Measurements from ENCODE around the gene ACAN. TPM values are rescaled to one million over a fixed set of nuclear protein-coding genes. Genes with fewer than 3 reads are reported as not detected.

The ACAN gene
- 0.29 and 1.5 TPM in 2 replicates for total RNA-seq (2014; rRNA removed; shearing (Covaris generic))

GRCh38 chr15:88803241-88803919, at the start of gene ACAN:
Gene ACAN (plus strand): TSS chr15:88803436. CDS start chr15:88836207, 32,771 bp downstream.

DNA sequence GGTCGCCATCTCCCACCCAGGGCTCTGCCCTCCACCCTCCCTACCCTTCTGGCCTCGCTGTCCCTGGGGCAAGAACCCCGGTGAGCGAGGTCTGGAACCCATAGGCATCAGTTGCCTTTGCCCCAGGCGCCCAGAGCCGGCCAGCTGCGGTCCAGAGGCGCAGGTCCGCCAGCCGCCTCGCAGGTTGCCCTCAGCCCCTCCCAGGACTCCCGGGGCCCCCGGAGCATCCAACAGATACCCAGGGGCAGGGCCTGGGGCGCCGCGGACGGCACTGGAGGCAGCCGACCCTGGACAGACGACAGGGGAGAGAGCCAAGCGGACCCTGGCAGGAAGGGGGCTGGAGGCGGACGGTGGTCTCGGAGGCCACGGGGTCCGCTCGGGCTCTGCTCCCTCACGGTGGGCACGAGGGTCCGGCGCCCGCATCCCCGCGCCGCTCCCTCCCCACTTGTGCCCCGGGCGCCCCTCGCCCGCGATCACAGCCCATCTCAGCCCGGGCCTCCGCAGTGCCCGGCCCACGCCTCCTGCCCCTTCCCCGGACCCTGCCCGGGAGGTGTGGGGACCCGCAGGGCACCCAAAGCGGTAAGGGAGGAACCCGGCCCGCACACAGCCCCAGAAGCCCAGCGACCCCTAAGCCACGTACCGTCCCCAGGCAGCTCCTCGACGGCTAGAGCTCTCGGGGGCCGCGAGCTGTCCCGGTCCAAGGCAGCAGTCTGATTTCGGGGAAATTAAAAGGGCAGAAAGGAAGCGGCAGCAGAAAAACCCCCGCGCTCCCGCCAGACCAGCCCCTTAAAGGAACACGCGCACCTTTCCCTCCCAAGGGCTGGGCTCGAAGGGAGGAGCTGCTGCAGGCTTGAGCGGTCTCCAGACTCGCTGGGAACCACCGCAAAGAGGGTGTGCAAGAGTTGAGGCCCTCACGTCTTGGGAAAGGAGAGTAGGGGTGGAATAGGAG, 91.9 kb downstream of the ACAN start, which contains the start of gene HAPLN3:
HAPLN3 (minus strand) TSS at position 726 of the 949 bp plus-strand sequence. CDS start 8,246 bp downstream, outside the sequence.

GRCh38 chr15:88913017-88913849, 110.0 kb downstream of the ACAN start, which contains the start of gene MFGE8:
Gene MFGE8 (minus strand): TSS chr15:88913379. CDS start chr15:88913319, 60 bp downstream.

Other genes with a start within 250 kb of the ACAN start
- 113 and 127 TPM in 2 replicates for gene AEN, start 182.1 kb upstream of the ACAN start, total RNA-seq (2014; rRNA removed; shearing (Covaris generic))
- 383 and 409 TPM in 2 replicates for gene ISG20, start 164.4 kb upstream of the ACAN start, total RNA-seq (2014; rRNA removed; shearing (Covaris generic))
- 11.6 and 15.1 TPM in 2 replicates for gene HAPLN3, start 92.1 kb downstream of the ACAN start, total RNA-seq (2014; rRNA removed; shearing (Covaris generic))
- gene MFGE8, start 109.9 kb downstream of the ACAN start, total RNA-seq (2014; rRNA removed; shearing (Covaris generic)), result 36.4 and 38.1 TPM in 2 replicates